MM.1S (cell line): ENCODE data around the gene RASSF3.

Experiments used
- DNase-seq: peaks from one replicate; pipeline ENCODE4 v3.0.0-alpha.2; 2015
- H2AFZ ChIP-seq: fragments of 300-600 bp; sonication (generic); 2 replicates; pipeline ENCODE4 v1.6.0; 2016; ENCODE audit warnings: antibody characterized with exemption, low read length
- H3F3A ChIP-seq: fragments of 300-600 bp; sonication (generic); 2 replicates; pipeline ENCODE4 v1.6.1; 2016; ENCODE audit warnings: mild to moderate bottlenecking, antibody characterized with exemption, low read length, moderate library complexity, mixed read lengths; ENCODE audit not compliant: insufficient read depth
- H3K27ac ChIP-seq: fragments of 300-600 bp; sonication (generic); 2 replicates; pipeline ENCODE4 v1.5.1; 2016; ENCODE audit warnings: mild to moderate bottlenecking, low read length
- H3K27me3 ChIP-seq: fragments of 300-600 bp; sonication (generic); replicated peaks from 2 replicates; pipeline ENCODE4 v1.6.0; 2016; ENCODE audit warnings: low read length; ENCODE audit not compliant: insufficient read depth
- H3K36me3 ChIP-seq: fragments of 300-600 bp; sonication (generic); replicated peaks from 2 replicates; pipeline ENCODE4 v1.6.1; 2016; ENCODE audit warnings: mild to moderate bottlenecking, low read length, mixed read lengths; ENCODE audit not compliant: insufficient read depth
- H3K4me1 ChIP-seq: fragments of 300-600 bp; sonication (generic); 2 replicates; pipeline ENCODE4 v1.6.1; 2016; ENCODE audit warnings: low read length, mixed read lengths
- H3K4me2 ChIP-seq: fragments of 300-600 bp; sonication (generic); 2 replicates; pipeline ENCODE4 v1.6.0; 2016; ENCODE audit warnings: low read depth, low read length
- H3K4me3 ChIP-seq: fragments of 300-600 bp; sonication (generic); 2 replicates; pipeline ENCODE4 v1.5.1; 2016; ENCODE audit warnings: low read length, mixed read lengths
- H3K79me2 ChIP-seq: fragments of 300-600 bp; sonication (generic); 2 replicates; pipeline ENCODE4 v1.6.1; 2016; ENCODE audit warnings: mixed run types, low read length, mixed read lengths
- H3K9ac ChIP-seq: fragments of 300-600 bp; sonication (generic); 2 replicates; pipeline ENCODE4 v1.6.1; 2016; ENCODE audit warnings: low read length, mixed read lengths
- H3K9me2 ChIP-seq: fragments of 300-600 bp; sonication (generic); replicated peaks from 2 replicates; pipeline ENCODE4 v1.6.1; 2016; ENCODE audit warnings: mild to moderate bottlenecking, low read length, mixed read lengths; ENCODE audit not compliant: insufficient read depth
- H3K9me3 ChIP-seq: fragments of 300-600 bp; sonication (generic); replicated peaks from 2 replicates; pipeline ENCODE4 v1.6.1; 2016; ENCODE audit warnings: mild to moderate bottlenecking, low read length, mixed read lengths; ENCODE audit not compliant: insufficient read depth
- H4K20me1 ChIP-seq: fragments of 300-600 bp; sonication (generic); 2 replicates; pipeline ENCODE4 v1.6.1; 2016; ENCODE audit warnings: mild to moderate bottlenecking, low read length, moderate library complexity, mixed read lengths; ENCODE audit not compliant: insufficient read depth
- CTCF ChIP-seq: fragments of 300-600 bp; sonication (generic); IDR thresholded peaks from 2 replicates; pipeline ENCODE4 v1.5.1; 2016; ENCODE audit warnings: antibody characterized with exemption, low read length, mixed read lengths
- EZH2 ChIP-seq: fragments of 300-600 bp; sonication (generic); optimal IDR thresholded peaks from 2 replicates; pipeline ENCODE3; 2017; ENCODE audit warnings: low read depth, mild to moderate bottlenecking, antibody characterized with exemption, low read length, mixed read lengths
- EZH2phosphoT487 ChIP-seq: fragments of 300-600 bp; sonication (generic); IDR thresholded peaks from 2 replicates; pipeline ENCODE4 v1.6.1; 2018; ENCODE audit warnings: antibody characterized with exemption, low read length

The RASSF3 gene

GRCh38 chr12:64655141-64655540, 44.8 kb downstream of the RASSF3 start:
- DNase-seq, result no peak
- Histone ChIP-seq H3K36me3 (no peaks in the 10 kb centered on the region), H3K4me3 (no peak overlapping the region), H3K4me2 (no peak overlapping the region), H2AFZ (no peak overlapping the region), H3K79me2 (peaks cover 51% of the 10 kb centered on the region), H4K20me1 (no peaks in the 10 kb centered on the region), H3K9ac (no peak overlapping the region), H3F3A (no peaks in the 10 kb centered on the region; the same call in 1 of the 2 replicates), H3K9me3 (no peaks in the 10 kb centered on the region), H3K27ac (no peak overlapping the region), H3K4me1 (peaks cover 4% of the 10 kb centered on the region; the same call in 1 of the 2 replicates), H3K27me3 (no peaks in the 10 kb centered on the region), H3K9me2 (no peaks in the 10 kb centered on the region)
- TF ChIP-seq CTCF (no peak), EZH2phosphoT487 (no peak)

- Histone ChIP-seq H3K9ac (no peak overlapping the region), H2AFZ (no peak overlapping the region), H3K4me2 (no peak overlapping the region), H3K36me3 (no peaks in the 10 kb centered on the region), H3F3A (no peaks in the 10 kb centered on the region), H3K27ac (no peak overlapping the region), H3K9me2 (no peaks in the 10 kb centered on the region), H3K4me3 (no peak overlapping the region), H3K4me1 (no peaks in the 10 kb centered on the region), H3K27me3 (no peaks in the 10 kb centered on the region), H4K20me1 (no peaks in the 10 kb centered on the region), H3K79me2 (peaks cover 55% of the 10 kb centered on the region), H3K9me3 (no peaks in the 10 kb centered on the region)
- no peak for TF ChIP-seq EZH2
- TF ChIP-seq CTCF, result no peak
- no peak for TF ChIP-seq EZH2phosphoT487
- no peak for DNase-seq
Observed at GRCh38 chr12:64656429-64656828, 46.1 kb downstream of the RASSF3 start.

- Histone ChIP-seq H3K9ac (no peak overlapping the region), H3K9me2 (no peaks in the 10 kb centered on the region), H3F3A (no peaks in the 10 kb centered on the region), H3K4me3 (no peak overlapping the region), H4K20me1 (no peaks in the 10 kb centered on the region), H3K79me2 (peaks cover 40% of the 10 kb centered on the region), H3K36me3 (no peaks in the 10 kb centered on the region), H3K27ac (no peak overlapping the region), H3K9me3 (no peaks in the 10 kb centered on the region), H2AFZ (no peak overlapping the region), H3K4me1 (no peaks in the 10 kb centered on the region), H3K27me3 (no peaks in the 10 kb centered on the region), H3K4me2 (no peak overlapping the region)
- no peak for DNase-seq
- TF ChIP-seq CTCF (no peak), EZH2phosphoT487 (no peak), EZH2 (no peak)
Observed at GRCh38 chr12:64658892-64659481, 48.7 kb downstream of the RASSF3 start.
